ENCODE results near the gene BUB1.

DNA sequence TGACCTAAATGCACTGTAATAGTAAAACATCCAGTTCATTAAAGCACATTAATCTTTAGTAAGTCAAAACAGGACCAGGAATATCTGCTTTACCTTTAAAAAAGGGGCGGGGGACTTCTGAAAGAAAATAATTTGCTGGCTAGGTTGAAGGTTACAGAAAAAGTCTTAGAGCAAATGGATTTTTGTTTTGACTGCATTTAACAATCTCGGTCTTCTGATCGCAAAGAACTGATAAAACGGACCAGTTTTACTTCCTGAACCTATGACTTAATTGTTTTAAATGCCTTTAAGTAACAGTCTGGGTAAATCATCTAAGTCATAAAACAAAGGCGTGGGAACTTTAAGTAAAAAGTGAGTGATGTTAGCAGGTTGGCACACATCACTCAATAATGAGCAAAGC is 783 bp downstream of the BUB1 start:
- TF ChIP-seq CTCF (conservative IDR thresholded peaks at IDR 0.05; ENCODE audit: low read length): no peak
- no peak for TF ChIP-seq EZH2phosphoT487 (IDR thresholded peaks at IDR 0.05; ENCODE audit: borderline replicate concordance, low read depth, low read length)
